H1 (cell line): ENCODE measurements around the gene HSPBAP1. TPM values are rescaled to one million over a fixed set of nuclear protein-coding genes. Genes with fewer than 3 reads are reported as not detected.

Source experiments
- BACH1 ChIP-seq: IDR thresholded peaks from 2 replicates; pipeline ENCODE4 v1.6.1; 2012; ENCODE audit warnings: low read length, improper control_type of control experiment
- BCL11A ChIP-seq, 2 experiments: IDR thresholded peaks; one replicate each; pipeline ENCODE4 v1.6.1; 2011; ENCODE audit warnings: low read depth in 2 of 2, low read length in 2 of 2, mild to moderate bottlenecking in 2 of 2
- CEBPB ChIP-seq: IDR thresholded peaks from 2 replicates; pipeline ENCODE4 v1.6.1; 2012; ENCODE audit warnings: low read depth, low read length
- CHD7 ChIP-seq: fragments of 300-600 bp; sonication (generic); IDR thresholded peaks from 2 replicates; pipeline ENCODE4 v1.7.1; 2012; ENCODE audit warnings: low read length, moderate library complexity, mild to moderate bottlenecking, inconsistent platforms; ENCODE audit not compliant: insufficient replicate concordance
- E2F6 ChIP-seq: IDR thresholded peaks from 2 replicates; pipeline ENCODE4 v1.6.1; 2012; ENCODE audit warnings: inconsistent platforms
- MAFK ChIP-seq: IDR thresholded peaks from 2 replicates; pipeline ENCODE4 v1.6.1; 2012; ENCODE audit warnings: low read depth, mild to moderate bottlenecking, improper control_type of control experiment, low read length
- RBBP5 ChIP-seq: IDR thresholded peaks from 2 replicates; pipeline ENCODE4 v1.7.1; 2012; ENCODE audit warnings: low read depth, mild to moderate bottlenecking, inconsistent platforms, low read length, moderate library complexity, borderline replicate concordance
- SIRT6 ChIP-seq: IDR thresholded peaks from one replicate; pipeline ENCODE4 v1.7.1; 2012; ENCODE audit warnings: low read length, inconsistent platforms
- TBP ChIP-seq: IDR thresholded peaks from 2 replicates; pipeline ENCODE4 v1.6.1; 2011; ENCODE audit warnings: low read depth, low read length, improper control_type of control experiment
- YY1 ChIP-seq: IDR thresholded peaks from 2 replicates; pipeline ENCODE4 v1.6.1; 2011; ENCODE audit warnings: low read depth, mild to moderate bottlenecking, low read length
- polyA plus RNA-seq, 7 experiments: library from polyadenylated mRNA; depleted of rRNA in 3 of 7; stranded (reverse) in 5 of 7; unstranded in 2 of 7; fragments of >200 nt in 5 of 7; fragments of 200-250 nt in 2 of 7; gene quantifications; 1 replicate in 5 of 7; 2 replicates in 1 of 7; 4 replicates in 1 of 7; pipeline versions ENCODE4 v1.2.1 to v1.2.3, GENCODE V29; 2011 to 2013; ENCODE audit warnings: missing spikeins in 2 of 7, mixed read lengths in 2 of 7
- total RNA-seq: library from RNA; stranded (reverse); fragmentation: NEBNext Ultra II Directional; extraction: Animal tissue kit (Norgen Biotek cat#: 25700); gene quantifications from 2 replicates; pipeline ENCODE4 v1.2.1, GENCODE V29; 2021

Gene HSPBAP1
- total and polyA plus RNA-seq, 2 of the 8 experiments (the other 6 are each of a cell fraction or from before 2014, with no cell fraction given) = 7.5 to 8.3 TPM

- TF ChIP-seq MAFK = peak; percentile 81
- TF ChIP-seq SIRT6 = no peak
- TF ChIP-seq CEBPB = peak; percentile 86
- TF ChIP-seq BCL11A (IDR thresholded peaks at IDR 0.05; ENCODE audit: low read depth in 2 of 2, low read length in 2 of 2) = peak in 1 of 2 experiments; percentile 62
- no peak for TF ChIP-seq BACH1
- no peak for TF ChIP-seq TBP
- no peak for TF ChIP-seq RBBP5
- TF ChIP-seq E2F6 = no peak
- peak; percentile 78 for TF ChIP-seq CHD7
- no peak for TF ChIP-seq YY1
These were observed 33.0 kb downstream of the HSPBAP1 start (continued) for GRCh38 chr3:122760453-122761271.
